ENCODE measurements around the gene CYP2B6. TPM values are rescaled to one million over a fixed set of nuclear protein-coding genes. Genes with fewer than 3 reads are reported as not detected.
"Not testable (repeated sequence)": the region's sequence is repeated elsewhere in the genome, so short reads cannot be mapped to it uniquely, and the experiment has no call there.

The CYP2B6 gene
- total and polyA plus RNA-seq, 8 donors, result 0.08 to 1.1 (median 0.30) TPM; not detected in 1

DNA sequence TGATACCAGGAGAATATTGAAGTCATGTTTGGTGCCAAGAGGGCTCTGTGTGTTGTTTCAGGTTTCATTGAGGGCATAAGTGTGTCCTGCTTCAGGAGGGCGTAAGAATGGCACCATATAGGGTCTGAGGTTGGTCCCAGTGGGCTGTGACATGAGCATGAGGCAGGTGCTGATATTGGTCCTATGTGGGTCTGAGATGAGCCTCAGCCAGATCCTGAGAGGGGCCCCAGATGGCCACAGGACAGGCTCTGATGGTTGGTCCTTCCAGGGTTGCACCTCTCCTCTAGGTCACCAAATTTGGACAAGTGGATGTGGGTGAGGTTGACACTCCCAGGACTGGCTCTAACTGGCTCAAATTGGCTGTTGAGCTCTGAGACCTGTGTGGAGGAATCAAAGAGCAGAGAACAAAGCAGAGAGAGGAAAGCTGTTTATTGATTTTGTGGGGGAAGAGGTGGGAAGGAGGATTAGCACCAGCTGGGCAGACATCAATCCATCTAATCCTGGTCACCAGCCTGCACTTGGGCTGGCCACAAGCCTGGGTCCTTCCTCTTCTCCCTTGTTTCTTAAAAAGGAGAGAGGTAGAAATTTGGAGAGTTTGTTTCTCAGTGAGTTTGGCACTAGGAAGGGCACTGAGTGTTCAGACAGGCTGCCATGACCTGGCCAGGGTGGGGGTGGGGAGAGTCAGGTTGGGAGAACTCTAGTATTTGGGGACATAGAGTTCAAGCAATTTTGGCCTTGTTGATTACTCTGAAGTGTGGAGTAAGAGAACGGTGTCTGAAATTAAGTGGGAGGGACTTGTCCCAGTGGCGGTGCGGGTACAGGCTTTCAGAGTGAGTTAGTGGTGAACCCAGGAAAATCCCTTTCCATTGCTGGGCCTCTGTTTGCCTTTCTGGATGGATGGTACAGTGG is 38.7 kb downstream of the CYP2B6 start:
- Histone ChIP-seq H3K27me3 (peaks cover 0 to 42% of the 10 kb centered on the region in 2 donors), H3K27ac (no peak overlapping the region), H3K4me3 (no peak overlapping the region), H3K4me1 (no peaks in the 10 kb centered on the region), H3K9me3 (no peaks in the 10 kb centered on the region), H3K36me3 (no peaks in the 10 kb centered on the region)
- ATAC-seq (no peak), DNase-seq (no peak)
- TF ChIP-seq, protein P1, sequence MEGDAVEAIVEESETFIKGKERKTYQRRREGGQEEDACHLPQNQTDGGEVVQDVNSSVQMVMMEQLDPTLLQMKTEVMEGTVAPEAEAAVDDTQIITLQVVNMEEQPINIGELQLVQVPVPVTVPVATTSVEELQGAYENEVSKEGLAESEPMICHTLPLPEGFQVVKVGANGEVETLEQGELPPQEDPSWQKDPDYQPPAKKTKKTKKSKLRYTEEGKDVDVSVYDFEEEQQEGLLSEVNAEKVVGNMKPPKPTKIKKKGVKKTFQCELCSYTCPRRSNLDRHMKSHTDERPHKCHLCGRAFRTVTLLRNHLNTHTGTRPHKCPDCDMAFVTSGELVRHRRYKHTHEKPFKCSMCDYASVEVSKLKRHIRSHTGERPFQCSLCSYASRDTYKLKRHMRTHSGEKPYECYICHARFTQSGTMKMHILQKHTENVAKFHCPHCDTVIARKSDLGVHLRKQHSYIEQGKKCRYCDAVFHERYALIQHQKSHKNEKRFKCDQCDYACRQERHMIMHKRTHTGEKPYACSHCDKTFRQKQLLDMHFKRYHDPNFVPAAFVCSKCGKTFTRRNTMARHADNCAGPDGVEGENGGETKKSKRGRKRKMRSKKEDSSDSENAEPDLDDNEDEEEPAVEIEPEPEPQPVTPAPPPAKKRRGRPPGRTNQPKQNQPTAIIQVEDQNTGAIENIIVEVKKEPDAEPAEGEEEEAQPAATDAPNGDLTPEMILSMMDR (IDR thresholded peaks at IDR 0.05), result no peak
- intact Hi-C loops (cut with DNase I), result no loop called here

DNA sequence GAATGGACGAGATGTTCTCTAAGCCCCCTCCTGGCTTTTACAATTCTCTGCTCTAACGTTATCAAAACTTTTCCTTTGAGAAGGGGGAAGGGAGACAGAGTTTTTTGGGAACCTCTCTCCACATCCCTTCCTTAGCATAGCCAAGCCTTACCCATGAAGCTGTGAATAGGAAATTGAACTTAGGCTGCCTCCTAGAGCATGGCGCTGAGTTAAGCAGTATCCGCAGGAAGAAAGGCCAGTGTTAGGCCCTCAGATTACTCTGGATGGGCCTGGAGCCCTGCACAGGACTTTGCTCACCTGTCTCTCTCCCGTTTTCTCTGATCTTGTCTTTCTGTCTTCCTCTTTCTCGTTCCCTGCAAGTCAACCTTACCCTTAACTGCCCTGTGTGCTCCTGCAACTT is 39.6 kb downstream of the CYP2B6 start:
- no peak overlapping the region for H3K4me3 ChIP-seq
- ATAC-seq (no peak), DNase-seq (no peak)
- intact Hi-C loops (cut with DNase I), result no loop called here
- peaks cover 0 to 33% of the 10 kb centered on the region in 2 donors for H3K27me3 ChIP-seq
- H3K9me3 ChIP-seq, result no peaks in the 10 kb centered on the region
- TF ChIP-seq, protein P1 (IDR thresholded peaks at IDR 0.05), result no peak
- no peaks in the 10 kb centered on the region for H3K4me1 ChIP-seq
- H3K27ac ChIP-seq, result no peak overlapping the region
- H3K36me3 ChIP-seq, result no peaks in the 10 kb centered on the region

DNA sequence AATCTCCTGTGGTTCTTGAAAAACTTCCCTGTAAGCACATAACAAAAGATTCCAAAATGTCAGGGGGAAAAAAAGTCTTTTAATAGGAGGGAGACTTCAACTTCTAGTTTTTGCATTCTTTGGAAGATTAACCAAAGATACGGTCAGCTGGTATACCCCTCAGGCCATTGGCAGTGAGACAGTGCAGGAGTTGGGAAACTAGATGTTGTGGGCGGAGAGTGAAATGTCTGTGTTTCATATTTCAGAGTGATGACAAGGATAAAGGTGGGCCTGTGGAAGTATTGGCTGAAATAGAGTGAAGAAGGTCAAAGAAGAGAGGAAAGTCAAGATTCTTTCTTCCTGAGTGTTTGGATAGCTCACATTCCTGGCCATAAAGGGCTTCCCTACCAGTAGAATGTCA is 40.8 kb downstream of the CYP2B6 start:
- Histone ChIP-seq H3K36me3 (no peaks in the 10 kb centered on the region), H3K27me3 (peaks cover 0 to 21% of the 10 kb centered on the region in 2 donors), H3K4me1 (no peaks in the 10 kb centered on the region), H3K27ac (no peak overlapping the region), H3K9me3 (no peaks in the 10 kb centered on the region), H3K4me3 (no peak overlapping the region)
- TF ChIP-seq, protein P1 (IDR thresholded peaks at IDR 0.05), result no peak
- ATAC-seq, result no peak
- intact Hi-C loops (cut with DNase I), result no loop called here
- no peak for DNase-seq

DNA sequence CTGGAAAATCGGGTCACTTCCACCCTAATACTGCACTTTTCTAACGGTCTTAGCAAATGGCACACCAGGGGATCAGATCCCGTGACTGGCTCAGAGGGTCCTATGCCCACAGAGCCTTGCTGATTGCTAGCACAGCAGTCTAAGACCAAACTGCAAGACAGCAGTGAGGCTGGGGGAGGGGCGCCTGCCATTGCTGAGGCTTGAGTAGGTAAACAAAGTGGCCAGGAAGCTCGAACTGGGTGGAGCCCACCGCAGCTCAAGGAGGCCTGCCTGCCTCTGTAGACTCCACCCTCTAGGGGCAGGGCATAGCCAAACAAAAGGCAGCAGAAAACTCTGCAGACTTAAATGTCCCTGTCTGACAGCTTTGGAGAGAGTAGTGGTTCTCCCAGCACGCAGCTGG is 42.2 kb downstream of the CYP2B6 start:
- ATAC-seq; H3K27ac ChIP-seq; DNase-seq; H3K36me3 ChIP-seq; intact Hi-C loops (cut with DNase I); H3K4me1 ChIP-seq; H3K4me3 ChIP-seq; H3K9me3 ChIP-seq: not testable (repeated sequence)
- H3K27me3 ChIP-seq, result peaks cover 0 to 11% of the 10 kb centered on the region in 2 donors

DNA sequence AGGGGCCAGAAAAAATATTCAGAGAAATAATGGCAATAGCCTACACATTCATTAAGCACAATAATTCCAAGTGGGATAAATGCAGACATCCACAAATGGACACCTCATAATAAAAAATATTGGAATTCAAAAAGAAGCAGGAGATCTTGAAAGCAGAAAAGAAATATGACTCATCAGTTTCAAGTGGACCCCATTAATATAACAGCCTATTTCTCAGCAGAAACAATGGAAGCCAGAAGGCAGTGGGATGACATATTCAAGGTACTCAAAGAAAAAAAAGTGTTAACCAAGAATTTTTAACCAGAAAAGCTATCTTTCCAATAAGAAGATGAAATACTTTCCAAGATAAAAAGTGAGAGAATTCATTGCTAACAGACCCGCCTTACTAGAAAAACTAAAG is 48.7 kb downstream of the CYP2B6 start:
- Histone ChIP-seq H3K4me3 (no peak overlapping the region), H3K9me3 (no peaks in the 10 kb centered on the region), H3K27me3 (no peaks in the 10 kb centered on the region), H3K27ac (no peak overlapping the region), H3K36me3 (no peaks in the 10 kb centered on the region), H3K4me1 (no peaks in the 10 kb centered on the region)
- ATAC-seq (no peak), DNase-seq (no peak)
- intact Hi-C loops (cut with DNase I), result no loop called here
- TF ChIP-seq, protein P1 (IDR thresholded peaks at IDR 0.05), result no peak

DNA sequence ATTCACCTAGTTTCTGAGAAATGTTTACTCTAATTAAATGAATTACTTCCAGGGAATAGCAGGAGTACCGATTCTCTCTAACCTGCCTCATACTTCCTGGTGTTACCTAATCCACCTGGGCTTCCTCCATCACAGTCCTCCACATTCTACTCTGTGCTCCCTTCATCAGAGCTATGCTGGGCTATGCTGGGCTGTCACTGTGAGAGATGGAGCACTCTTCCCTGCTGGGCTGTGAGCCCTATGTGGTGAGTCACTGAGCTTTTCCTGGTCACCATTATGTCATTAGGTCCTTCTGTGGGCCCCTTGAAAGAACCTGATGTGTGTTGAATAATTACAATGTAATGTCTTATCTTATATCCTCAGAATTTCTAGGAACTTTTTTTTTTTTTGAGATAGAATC is 54.0 kb downstream of the CYP2B6 start:
- H3K27ac ChIP-seq; H3K4me1 ChIP-seq; DNase-seq; H3K4me3 ChIP-seq; intact Hi-C loops (cut with DNase I); H3K36me3 ChIP-seq; H3K9me3 ChIP-seq: not testable (repeated sequence)
- peak; percentile 60 for ATAC-seq
- H3K27me3 ChIP-seq, result peaks cover 0 to 19% of the 10 kb centered on the region in 2 donors
